ENCODE results near the gene PLXNB1. TPM values are rescaled to one million over a fixed set of nuclear protein-coding genes. Genes with fewer than 3 reads are reported as not detected.

The PLXNB1 gene
- total RNA-seq, 1 experiment from 2014 or later: 35.6 TPM

GRCh38 chr3:48439820-48440589, 10.1 kb upstream of the PLXNB1 start, which contains the start of the genes CCDC51 and TMA7:
Gene CCDC51 (minus strand): TSS chr3:48440119. CDS start chr3:48435128, 4,991 bp downstream.
Gene TMA7 (plus strand): TSS chr3:48440257. CDS start chr3:48440297, 40 bp downstream.
- no TSS peak for BruUV-seq (replicated peaks)
- CTCF ChIA-PET: interaction anchor here (0.8 to 1.7 kb wide), 9 partner anchors 10 to 245 kb away, joined by 3 to 18 read pairs (median 6); partner anchors contain the start of gene PLXNB1
- no peaks in the 10 kb centered on the region for H3K9me2 ChIP-seq (ENCODE audit: insufficient read depth)

More at GRCh38 chr3:48439820-48440589, 10.1 kb upstream of the PLXNB1 start, which contains the start of the genes CCDC51 and TMA7:
- intact Hi-C loops (cut with micrococcal nuclease): no loop called here
- H3K4me2 ChIP-seq (ENCODE audit: low read length): peak within 1 kb of the TSS; percentile 75
- TF ChIP-seq EZH2 (IDR thresholded peaks at IDR 0.05) (no peak), MAX (IDR thresholded peaks at IDR 0.05) (no peak), SP1 (IDR thresholded peaks at IDR 0.05; ENCODE audit: low read depth) (no peak), SRF (IDR thresholded peaks at IDR 0.05; ENCODE audit: low read depth) (no peak), ZFX (IDR thresholded peaks at IDR 0.05) (peak; percentile 73; the same call in 1 of the 2 replicates), ELF1 (IDR thresholded peaks at IDR 0.05; ENCODE audit: borderline replicate concordance, low read depth) (no peak), ATF3 (IDR thresholded peaks at IDR 0.05) (no peak), SIN3A (IDR thresholded peaks at IDR 0.05; ENCODE audit: low read depth) (no peak), TCF7L2 (IDR thresholded peaks at IDR 0.05; ENCODE audit: borderline replicate concordance, extremely low read depth, insufficient read depth, insufficient read length) (no peak), POLR2AphosphoS5 (IDR thresholded peaks at IDR 0.05; ENCODE audit: low read depth, low read length) (peak; percentile 77), YY1 (IDR thresholded peaks at IDR 0.05; ENCODE audit: extremely low read depth, insufficient replicate concordance, low read depth, low read length) (peak; percentile 91), ZBTB33 (IDR thresholded peaks at IDR 0.05; ENCODE audit: extremely low read depth, insufficient replicate concordance, low read length) (no peak), ZNF274 (IDR thresholded peaks at IDR 0.05; ENCODE audit: low read depth, low read length) (no peak), POLR2A (IDR thresholded peaks at IDR 0.05; ENCODE audit: borderline replicate concordance, extremely low read depth, insufficient read depth, insufficient read length) (peak; percentile 68), CTCF (IDR thresholded peaks at IDR 0.05 in 2 of 3, conservative IDR thresholded peaks at IDR 0.05 in 1 of 3; ENCODE audit: borderline replicate concordance in 1 of 3, insufficient read depth in 1 of 3, low read depth in 2 of 3, low read length in 2 of 3) (no peak), JUND (IDR thresholded peaks at IDR 0.05) (no peak)
- peaks cover 14 to 36% of the 10 kb centered on the region in 2 experiments for H3K4me1 ChIP-seq (ENCODE audit: control insufficient read depth in 1 of 2, insufficient read depth in 2 of 2, low read length in 2 of 2)
- ChIA-PET POLR2A (interaction anchor here (0.6 to 1.0 kb wide), 4 partner anchors 9 to 589 kb away, joined by 3 to 7 read pairs (median 5); partner anchors contain the start of genes IMPDH2, PLXNB1 and ZNF589), RAD21 (ENCODE audit: low non-redundant PET in 1 of 2, low total read pairs in 2 of 2, uncharacterized antibody in 2 of 2, unreplicated experiment in 2 of 2) (interaction anchor here (0.9 to 1.1 kb wide), 2 partner anchors 117 to 246 kb away, joined by 4 read pairs; partner anchors contain the start of gene PFKFB4 (in 1 of the 2))
- peak within 1 kb of the TSS; percentile 97 for H3K9ac ChIP-seq (ENCODE audit: low read length)
- no peaks in the 10 kb centered on the region for H4K20me1 ChIP-seq (ENCODE audit: insufficient read depth)
- DNase-seq (ENCODE audit: low read depth, low spot score): peak; percentile 96
- peak; percentile 91 for ATAC-seq
- H3K27me3 ChIP-seq (ENCODE audit: insufficient read depth, low read length): no peaks in the 10 kb centered on the region
- no peak within 1 kb of the TSS for H2AFZ ChIP-seq (ENCODE audit: low read depth, low read length, poor library complexity, severe bottlenecking)
- no peaks in the 10 kb centered on the region for H3K9me3 ChIP-seq (ENCODE audit: control insufficient read depth in 1 of 2, insufficient read depth in 1 of 2, low read depth in 1 of 2, low read length in 2 of 2)
- H3K27ac ChIP-seq (ENCODE audit: low read depth, low read length): peak within 1 kb of the TSS; percentile 71
- peak within 1 kb of the TSS; percentile 98 to 100 for H3K4me3 ChIP-seq (replicated peaks in 1 of 2; ENCODE audit: low read depth in 1 of 2, low read length in 2 of 2)
- H3K36me3 ChIP-seq (ENCODE audit: control insufficient read depth in 1 of 2, insufficient read depth in 2 of 2, low read length in 2 of 2): peaks cover 16 to 21% of the 10 kb centered on the region in 2 experiments; a peak in 3 of 4 replicates
- H3K79me2 ChIP-seq (ENCODE audit: insufficient read depth, low read length): peaks cover 54% of the 10 kb centered on the region
